ENCODE results near the gene FAM200B.

FAM200B gene

DNA sequence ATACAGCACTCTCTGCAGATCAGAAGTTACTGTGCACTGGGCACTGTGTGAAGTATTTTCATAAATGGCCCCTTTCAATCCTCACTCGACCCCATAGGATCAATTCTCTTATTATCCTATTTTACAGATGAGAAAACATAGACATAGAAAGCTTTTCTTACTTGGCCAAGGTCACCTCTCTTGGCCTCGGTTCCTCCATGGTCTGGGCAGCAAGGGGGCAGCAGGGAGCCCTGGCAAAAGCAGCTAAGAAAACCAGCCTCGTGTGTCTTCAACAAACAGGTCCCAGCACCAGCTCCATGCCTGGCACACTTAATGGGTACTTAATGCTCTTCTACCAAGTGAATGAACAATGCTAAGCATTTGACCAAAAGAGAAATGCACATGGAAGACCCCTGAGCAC is 55.6 kb downstream of the FAM200B start:
- DNase-seq (ENCODE audit: low spot score): no peak

- DNase-seq (ENCODE audit: low spot score): no peak
These were observed 57.2 kb downstream of the FAM200B start for GRCh38 chr4:15738877-15739276.

Measured in activated CD4-positive, alpha-beta T cell treated with anti-CD3 and anti-CD28 coated beads, Interleukin-2, Interleukin-4, amounts not matched to agents 100 ng/mL and 50 ng/mL, durations not matched to agents 16 hours and 8 hours (primary cell).